ENCODE measurements around the gene PCNX1. TPM values are rescaled to one million over a fixed set of nuclear protein-coding genes. Genes with fewer than 3 reads are reported as not detected.

Gene PCNX1
- total and polyA plus RNA-seq, 2 of the 4 experiments (the other 2 are of a cell fraction) = 15.0 to 43.7 TPM

DNA sequence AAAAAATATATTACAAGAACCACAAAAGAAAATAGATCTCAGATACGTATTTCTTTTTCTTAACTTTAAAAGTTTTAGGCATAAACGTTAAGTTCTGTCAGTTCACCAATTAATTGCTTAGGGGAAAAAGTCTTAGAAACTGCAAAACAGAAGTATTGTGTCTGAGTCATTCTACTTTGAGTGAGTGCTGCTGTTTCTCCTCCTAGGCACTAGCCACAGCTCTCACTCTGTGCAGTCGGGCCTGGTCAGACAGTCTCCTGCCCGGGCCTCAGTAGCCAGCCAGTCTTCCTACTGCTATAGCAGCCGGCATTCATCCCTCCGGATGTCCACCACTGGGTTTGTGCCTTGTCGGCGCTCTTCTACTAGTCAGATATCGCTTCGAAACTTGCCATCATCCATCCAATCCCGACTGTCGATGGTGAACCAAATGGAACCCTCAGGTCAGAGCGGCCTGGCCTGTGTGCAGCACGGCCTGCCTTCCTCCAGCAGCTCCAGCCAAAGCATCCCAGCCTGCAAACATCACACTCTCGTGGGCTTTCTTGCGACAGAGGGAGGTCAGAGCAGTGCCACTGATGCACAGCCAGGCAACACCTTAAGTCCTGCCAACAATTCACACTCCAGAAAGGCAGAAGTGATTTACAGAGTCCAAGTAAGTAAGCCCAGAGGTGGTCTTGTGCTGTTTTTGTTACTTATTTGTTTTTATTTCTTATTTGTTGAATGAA lies 201.3 kb downstream of the PCNX1 start:
- Histone ChIP-seq H4K91ac (ENCODE audit: insufficient read depth, low read depth, low read length) (no peak overlapping the region; the same call in 1 of the 2 replicates), H2AK9ac (replicated peaks; ENCODE audit: low read depth, low read length, poor library complexity) (no peak overlapping the region), H3K36me3 (ENCODE audit: control insufficient read depth, insufficient read depth, low read length) (peaks cover 18% of the 10 kb centered on the region), H2AFZ (replicated peaks; ENCODE audit: low read length, poor library complexity) (no peak overlapping the region), H3K4me1 (ENCODE audit: control insufficient read depth, insufficient read depth, low read length) (peaks cover 13% of the 10 kb centered on the region), H4K5ac (ENCODE audit: low read depth, low read length) (0 out of 2 replicates have a peak overlapping the region, but pooled peaks have one; percentile 25), H2BK15ac (ENCODE audit: low read depth, low read length) (no peak overlapping the region), H3K56ac (ENCODE audit: extremely low read depth, insufficient read depth, low read length) (no peak overlapping the region), H3K27me3 (ENCODE audit: control insufficient read depth, insufficient read depth, low read length) (no peaks in the 10 kb centered on the region), H4K20me1 (ENCODE audit: insufficient read depth, low read length) (no peaks in the 10 kb centered on the region), H3K14ac (replicated peaks; ENCODE audit: low read depth, low read length) (peak overlapping the region; percentile 67; the same call in 1 of the 2 replicates), H3K4me3 (ENCODE audit: insufficient read depth, low read depth, low read length) (no peak overlapping the region), H3K18ac (ENCODE audit: low read depth, low read length) (no peak overlapping the region), H3K79me1 (ENCODE audit: low read depth in 1 of 2, low read length in 2 of 2) (peaks cover 10 to 24% of the 10 kb centered on the region in 2 experiments), H2BK5ac (ENCODE audit: low read depth, low read length, poor library complexity, severe bottlenecking) (peak overlapping the region; percentile 47), H3K4me2 (ENCODE audit: low read depth, low read length) (no peak overlapping the region), H4K8ac (ENCODE audit: low read depth in 2 of 2, low read length in 2 of 2) (0 out of 4 replicates have a peak overlapping the region, but pooled peaks of 1 of the 2 experiments have one; percentile 5), H2AK5ac (ENCODE audit: low read depth, low read length) (peak overlapping the region; percentile 73; the same call in 1 of the 2 replicates), H3K27ac (ENCODE audit: insufficient read depth, low read length) (no peak overlapping the region), H3K9me1 (ENCODE audit: insufficient read depth, low read length) (peaks cover 4% of the 10 kb centered on the region), H2BK120ac (ENCODE audit: low read depth, low read length) (peak overlapping the region; percentile 16; the same call in 1 of the 2 replicates), H3K9me3 (ENCODE audit: control insufficient read depth, insufficient read depth, low read length) (no peaks in the 10 kb centered on the region), H3K23ac (ENCODE audit: low read depth, low read length) (0 out of 2 replicates have a peak overlapping the region, but pooled peaks have one; percentile 25), H3K4ac (ENCODE audit: low read depth, low read length) (peak overlapping the region; percentile 39; the same call in 1 of the 2 replicates), H3K9ac (ENCODE audit: low read depth, low read length) (no peak overlapping the region), H2BK20ac (ENCODE audit: low read depth, low read length) (no peak overlapping the region; the same call in 1 of the 2 replicates)
- ATAC-seq (ENCODE audit: low read depth) (no peak), DNase-seq (no peak)
- dilution Hi-C loops (cut with HindIII; ENCODE audit: low sequenced_read_pairs, unreplicated experiment) (no loop called here), in situ Hi-C loops (cut with MboI; ENCODE audit: low sequenced_read_pairs) (no loop called here), intact Hi-C loops (cut with micrococcal nuclease) (loop anchor here (10.0 kb wide), 1 partner anchor 746 kb away; no protein-coding TSS in a partner anchor)
- ChIA-PET CTCF (interaction anchor here (0.6 kb wide), 1 partner anchor 632 kb away, joined by 3 read pairs; no protein-coding TSS in a partner anchor), POLR2A (ENCODE audit: unreplicated experiment) (interaction anchor here (0.5 to 0.6 kb wide), 2 partner anchors 307 to 409 kb away, joined by 3 to 6 read pairs; no protein-coding TSS in a partner anchor)
- no TSS peak for BruUV-seq (replicated peaks)
- WGBS, 2 experiments (ENCODE audit: extremely low coverage in 2 of 2, insufficient read length in 1 of 2) = 95% methylated on average over 6 of the region's 16 CpGs; no CpG with 5 or more reads in 1 of the 2 experiments
- TF ChIP-seq, protein P1, sequence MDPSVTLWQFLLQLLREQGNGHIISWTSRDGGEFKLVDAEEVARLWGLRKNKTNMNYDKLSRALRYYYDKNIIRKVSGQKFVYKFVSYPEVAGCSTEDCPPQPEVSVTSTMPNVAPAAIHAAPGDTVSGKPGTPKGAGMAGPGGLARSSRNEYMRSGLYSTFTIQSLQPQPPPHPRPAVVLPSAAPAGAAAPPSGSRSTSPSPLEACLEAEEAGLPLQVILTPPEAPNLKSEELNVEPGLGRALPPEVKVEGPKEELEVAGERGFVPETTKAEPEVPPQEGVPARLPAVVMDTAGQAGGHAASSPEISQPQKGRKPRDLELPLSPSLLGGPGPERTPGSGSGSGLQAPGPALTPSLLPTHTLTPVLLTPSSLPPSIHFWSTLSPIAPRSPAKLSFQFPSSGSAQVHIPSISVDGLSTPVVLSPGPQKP (IDR thresholded peaks at IDR 0.05; ENCODE audit: borderline replicate concordance, low read depth, low read length) = no peak
- TF ChIP-seq MAZ (IDR thresholded peaks at IDR 0.05; ENCODE audit: borderline replicate concordance, low read depth, low read length) = no peak
- TF ChIP-seq POLR2A (IDR thresholded peaks at IDR 0.05; ENCODE audit: low read depth, low read length) = no peak
- TF ChIP-seq CEBPB (IDR thresholded peaks at IDR 0.05; ENCODE audit: low read depth, low read length) = 0 out of 2 replicates have a peak, but pooled peaks have one; percentile 5
